Body of pancreas (tissue), 4 donors: Measurements from ENCODE around the gene COBLL1. TPM values are rescaled to one million over a fixed set of nuclear protein-coding genes. Genes with fewer than 3 reads are reported as not detected.

Experiments
- ATAC-seq: fragments of 150-250 bp; one replicate; pipeline ENCODE4 v1.9.1; 2016
- DNase-seq, 4 donors: peaks; one replicate each; pipeline ENCODE4 v3.0.0-alpha.2; 2019
- H3K27ac ChIP-seq, 4 donors: fragments of 200-600 bp; sonication (generic); 1 replicate in 3 of 4; 2 replicates in 1 of 4; pipeline versions ENCODE4 v1.5.1 to v1.6.1; 2016 to 2019; ENCODE audit warnings: mild to moderate bottlenecking in 1 of 4, mixed read lengths in 1 of 4, moderate library complexity in 1 of 4
- H3K27me3 ChIP-seq, 2 donors: fragments of 200-600 bp; sonication (generic); one replicate each; pipeline ENCODE4 v1.6.0; 2016; ENCODE audit warnings: mild to moderate bottlenecking in 1 of 2
- H3K36me3 ChIP-seq, 2 donors: fragments of 200-600 bp; sonication (generic); replicated peaks in 1 of 2; 2 replicates each; pipeline ENCODE4 v1.5.1; 2016; ENCODE audit warnings: low read depth in 2 of 2; ENCODE audit not compliant: insufficient read depth in 1 of 2
- H3K4me1 ChIP-seq: fragments of 200-600 bp; sonication (generic); one replicate; pipeline ENCODE4 v1.6.0; 2016
- H3K4me3 ChIP-seq, 2 donors: fragments of 200-600 bp; sonication (generic); 1 replicate in 1 of 2; 2 replicates in 1 of 2; pipeline ENCODE4 v1.5.1; 2016 to 2019
- H3K9me3 ChIP-seq, 3 donors: fragments of 200-600 bp; sonication (generic); 1 replicate in 2 of 3; 2 replicates in 1 of 3; pipeline ENCODE4 v1.5.1; 2016
- POLR2A ChIP-seq, 3 donors: fragments of 450-650 bp; IDR thresholded peaks; one replicate each; pipeline ENCODE4 v1.6.1; 2016; ENCODE audit warnings: antibody characterized with exemption in 3 of 3, mild to moderate bottlenecking in 2 of 3
- WGBS, 2 donors: methylation state at CpG; one replicate each; pipeline ENCODE4 v1.1.5; 2017; 5-methylcytosine and 5-hydroxymethylcytosine counted together
- intact Hi-C: fragments of 100-400 bp; cut with DNase I; formaldehyde crosslinking; loops from one replicate; pipeline ENCODE4 v1.15.1; 2023
- total RNA-seq, 2 donors: library from RNA; depleted of rRNA; stranded (reverse); fragments of >200 nt; gene quantifications; one replicate each; pipeline ENCODE4 v1.1.0, GENCODE V29; 2016
- TF ChIP-seq, protein P1 (sequence below), 7 experiments: fragments of 450-650 bp in 4 of 7; fragments of 200-600 bp in 3 of 7; sonication (generic) in 3 of 7; IDR thresholded peaks; one replicate each; pipeline ENCODE4 v1.5.1; 2016 to 2019; ENCODE audit warnings: antibody characterized with exemption in 7 of 7

The COBLL1 gene
- total RNA-seq, 2 donors from 2014 or later = 104 to 140 TPM

DNA sequence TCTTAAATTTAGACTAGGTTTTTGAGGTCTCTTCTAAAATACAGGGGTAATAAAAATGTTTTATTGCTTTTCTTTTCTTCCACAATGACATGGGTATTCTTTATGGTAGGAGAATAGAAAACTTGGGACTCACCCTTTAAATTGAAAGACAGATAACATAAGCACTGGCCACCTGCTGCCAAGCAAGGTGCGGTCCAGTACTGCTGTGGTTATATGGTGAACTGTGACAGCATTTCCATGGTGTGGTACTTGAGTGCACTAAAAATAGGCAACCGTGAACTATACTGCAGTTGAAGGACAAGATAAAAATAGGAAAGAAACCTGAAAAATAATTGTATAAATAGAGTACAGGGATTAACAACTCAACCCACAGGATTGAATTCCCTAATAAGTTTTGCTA is 165.9 kb downstream of the COBLL1 start:
- no peaks in the 10 kb centered on the region for H3K9me3 ChIP-seq
- DNase-seq (no peak), ATAC-seq (no peak)
- no peak overlapping the region for H3K27ac ChIP-seq
- intact Hi-C loops = no loop called here
- H3K4me1 ChIP-seq = no peaks in the 10 kb centered on the region
- 78 to 98% methylated on average over 2 of the region's 2 CpGs for WGBS, 2 donors
- TF ChIP-seq, protein P1, sequence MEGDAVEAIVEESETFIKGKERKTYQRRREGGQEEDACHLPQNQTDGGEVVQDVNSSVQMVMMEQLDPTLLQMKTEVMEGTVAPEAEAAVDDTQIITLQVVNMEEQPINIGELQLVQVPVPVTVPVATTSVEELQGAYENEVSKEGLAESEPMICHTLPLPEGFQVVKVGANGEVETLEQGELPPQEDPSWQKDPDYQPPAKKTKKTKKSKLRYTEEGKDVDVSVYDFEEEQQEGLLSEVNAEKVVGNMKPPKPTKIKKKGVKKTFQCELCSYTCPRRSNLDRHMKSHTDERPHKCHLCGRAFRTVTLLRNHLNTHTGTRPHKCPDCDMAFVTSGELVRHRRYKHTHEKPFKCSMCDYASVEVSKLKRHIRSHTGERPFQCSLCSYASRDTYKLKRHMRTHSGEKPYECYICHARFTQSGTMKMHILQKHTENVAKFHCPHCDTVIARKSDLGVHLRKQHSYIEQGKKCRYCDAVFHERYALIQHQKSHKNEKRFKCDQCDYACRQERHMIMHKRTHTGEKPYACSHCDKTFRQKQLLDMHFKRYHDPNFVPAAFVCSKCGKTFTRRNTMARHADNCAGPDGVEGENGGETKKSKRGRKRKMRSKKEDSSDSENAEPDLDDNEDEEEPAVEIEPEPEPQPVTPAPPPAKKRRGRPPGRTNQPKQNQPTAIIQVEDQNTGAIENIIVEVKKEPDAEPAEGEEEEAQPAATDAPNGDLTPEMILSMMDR (IDR thresholded peaks at IDR 0.05) = no peak
- TF ChIP-seq POLR2A (IDR thresholded peaks at IDR 0.05) = no peak
- H3K36me3 ChIP-seq = no peaks in the 10 kb centered on the region
- no peaks in the 10 kb centered on the region for H3K27me3 ChIP-seq
- H3K4me3 ChIP-seq = no peak overlapping the region

- H3K4me3 ChIP-seq = no peak overlapping the region
- ATAC-seq = no peak
- no peaks in the 10 kb centered on the region for H3K36me3 ChIP-seq
- intact Hi-C loops = no loop called here
- no peaks in the 10 kb centered on the region for H3K27me3 ChIP-seq
- TF ChIP-seq, protein P1 (IDR thresholded peaks at IDR 0.05) = no peak
- TF ChIP-seq POLR2A (IDR thresholded peaks at IDR 0.05) = no peak
- no peaks in the 10 kb centered on the region for H3K9me3 ChIP-seq
- no peaks in the 10 kb centered on the region for H3K4me1 ChIP-seq
- 57 to 70% methylated on average over 2 of the region's 2 CpGs for WGBS, 2 donors
- DNase-seq = no peak
- no peak overlapping the region for H3K27ac ChIP-seq
Observed at GRCh38 chr2:164675027-164675426, 166.6 kb downstream of the COBLL1 start.

DNA sequence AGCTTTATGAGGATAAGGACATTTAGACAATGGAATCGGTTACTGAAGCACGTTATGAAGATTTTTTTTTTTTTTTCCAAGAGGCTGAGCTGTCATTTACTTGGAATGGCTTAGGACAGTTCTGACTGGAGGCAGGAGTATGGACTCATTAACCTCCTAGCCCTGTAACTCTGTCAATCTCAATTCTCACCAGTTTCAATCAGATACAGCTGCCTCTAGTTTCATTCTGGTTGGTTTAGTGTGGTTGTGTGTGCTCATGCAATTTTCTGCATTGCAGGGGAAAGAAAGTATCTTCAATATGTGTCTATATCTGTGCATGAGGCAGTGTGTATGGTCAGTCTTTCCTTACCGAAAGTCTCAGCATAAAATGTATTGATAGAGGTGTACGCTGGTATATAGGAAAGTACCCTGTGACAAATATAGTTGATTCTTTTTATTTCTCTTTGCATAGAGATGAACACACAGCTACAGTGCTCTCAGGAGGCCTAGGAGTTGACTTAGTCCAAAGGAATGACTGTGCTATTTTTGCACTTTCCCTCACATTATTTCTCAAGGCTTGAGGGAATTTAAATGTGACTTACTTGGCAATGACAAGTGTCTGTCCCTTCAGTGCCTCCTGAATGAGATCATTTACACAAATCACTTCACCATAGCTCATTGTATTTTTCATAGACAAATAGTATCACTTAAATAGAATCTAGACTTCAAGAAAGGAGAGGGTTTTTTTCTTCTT is 169.8 kb downstream of the COBLL1 start:
- 84 to 90% methylated on average over 4 of the region's 4 CpGs for WGBS, 2 donors
- intact Hi-C loops = no loop called here

DNA sequence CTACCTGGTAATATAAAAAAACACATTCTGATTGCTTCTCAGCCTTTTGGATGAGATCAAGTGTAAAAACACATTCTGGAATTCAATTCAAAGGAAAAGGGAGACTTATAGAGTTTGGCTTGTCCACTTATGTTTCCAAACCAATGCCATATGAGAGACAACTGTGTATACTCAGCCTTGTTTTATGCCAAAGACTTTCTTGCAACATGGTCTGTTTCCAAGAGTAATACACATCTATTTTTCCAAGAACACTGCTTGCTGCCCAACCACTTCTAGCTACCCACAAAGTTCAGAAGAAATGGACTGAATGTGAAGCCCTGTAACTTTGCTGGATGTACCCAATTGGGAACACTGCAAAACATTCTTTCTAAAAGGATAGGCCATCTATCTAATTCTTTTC is 172.3 kb downstream of the COBLL1 start:
- DNase-seq (no peak), ATAC-seq (no peak)
- intact Hi-C loops = no loop called here
- Histone ChIP-seq H3K4me3 (no peak overlapping the region), H3K4me1 (no peaks in the 10 kb centered on the region), H3K36me3 (no peaks in the 10 kb centered on the region), H3K9me3 (no peaks in the 10 kb centered on the region), H3K27ac (no peak overlapping the region), H3K27me3 (no peaks in the 10 kb centered on the region)
- TF ChIP-seq, protein P1 (IDR thresholded peaks at IDR 0.05) = no peak
- no peak for TF ChIP-seq POLR2A (IDR thresholded peaks at IDR 0.05)

More for the DNA sequence above, 169.8 kb downstream of the COBLL1 start:
- Histone ChIP-seq H3K4me3 (no peak overlapping the region), H3K36me3 (no peaks in the 10 kb centered on the region), H3K9me3 (no peaks in the 10 kb centered on the region), H3K27ac (no peak overlapping the region), H3K4me1 (no peaks in the 10 kb centered on the region), H3K27me3 (no peaks in the 10 kb centered on the region)
- TF ChIP-seq, protein P1 (IDR thresholded peaks at IDR 0.05) = no peak
- no peak for TF ChIP-seq POLR2A (IDR thresholded peaks at IDR 0.05)
- DNase-seq = no peak
- ATAC-seq = no peak

- H3K4me1 ChIP-seq = no peaks in the 10 kb centered on the region
- H3K27me3 ChIP-seq = no peaks in the 10 kb centered on the region
- TF ChIP-seq, protein P1 (IDR thresholded peaks at IDR 0.05) = no peak
- intact Hi-C loops = no loop called here
- ATAC-seq = no peak
- WGBS, 2 donors = 85 to 100% methylated on average over 2 of the region's 2 CpGs
- H3K36me3 ChIP-seq = no peaks in the 10 kb centered on the region
- H3K27ac ChIP-seq = no peak overlapping the region
- H3K9me3 ChIP-seq = no peaks in the 10 kb centered on the region
- DNase-seq = no peak
- no peak overlapping the region for H3K4me3 ChIP-seq
Observed at GRCh38 chr2:164667566-164667965, 174.1 kb downstream of the COBLL1 start.
